ENCODE results near the gene SMIM9.
"Not testable (repeated sequence)": the region's sequence is repeated elsewhere in the genome, so short reads cannot be mapped to it uniquely, and the experiment has no call there.

Gene SMIM9

DNA sequence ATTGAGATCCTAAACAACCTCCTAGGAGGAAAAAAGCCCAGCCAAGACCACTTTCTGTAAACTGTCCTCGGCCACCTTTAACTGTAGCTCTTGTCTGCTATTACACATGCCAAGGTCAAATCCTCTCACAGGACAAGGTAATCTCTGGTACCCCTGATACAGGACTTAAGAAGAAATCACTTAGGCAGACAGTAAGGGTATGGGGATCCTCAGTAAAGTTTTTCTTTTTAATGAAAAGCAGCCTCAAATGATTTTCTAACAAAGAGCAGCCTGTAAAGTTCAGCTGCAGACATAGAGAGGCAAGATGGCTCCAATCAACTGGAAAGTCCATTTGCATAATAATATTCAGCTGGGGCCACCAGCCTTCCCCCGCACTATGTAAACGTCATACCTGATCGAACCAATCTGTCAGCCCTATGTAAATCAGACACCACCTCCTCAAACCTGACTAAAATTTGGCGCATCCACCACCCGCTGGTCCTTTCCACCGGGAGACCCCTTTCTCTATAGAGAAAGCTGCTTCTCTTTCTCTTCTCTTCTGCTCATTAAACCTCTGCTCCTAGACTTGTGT lies 14.6 kb downstream of the SMIM9 start:
- Histone ChIP-seq H3K36me3 (no peaks in the 10 kb centered on the region), H3K27me3 (no peaks in the 10 kb centered on the region), H3K27ac (no peak overlapping the region), H3K4me3 (ENCODE audit: low read depth in 1 of 2, low read length in 1 of 2) (no peak overlapping the region), H3K9me3 (no peaks in the 10 kb centered on the region), H3K4me1 (ENCODE audit: control insufficient read depth in 1 of 2, insufficient read depth in 1 of 2, low read depth in 1 of 2, low read length in 1 of 2) (no peaks in the 10 kb centered on the region)
- TF ChIP-seq, protein P1, sequence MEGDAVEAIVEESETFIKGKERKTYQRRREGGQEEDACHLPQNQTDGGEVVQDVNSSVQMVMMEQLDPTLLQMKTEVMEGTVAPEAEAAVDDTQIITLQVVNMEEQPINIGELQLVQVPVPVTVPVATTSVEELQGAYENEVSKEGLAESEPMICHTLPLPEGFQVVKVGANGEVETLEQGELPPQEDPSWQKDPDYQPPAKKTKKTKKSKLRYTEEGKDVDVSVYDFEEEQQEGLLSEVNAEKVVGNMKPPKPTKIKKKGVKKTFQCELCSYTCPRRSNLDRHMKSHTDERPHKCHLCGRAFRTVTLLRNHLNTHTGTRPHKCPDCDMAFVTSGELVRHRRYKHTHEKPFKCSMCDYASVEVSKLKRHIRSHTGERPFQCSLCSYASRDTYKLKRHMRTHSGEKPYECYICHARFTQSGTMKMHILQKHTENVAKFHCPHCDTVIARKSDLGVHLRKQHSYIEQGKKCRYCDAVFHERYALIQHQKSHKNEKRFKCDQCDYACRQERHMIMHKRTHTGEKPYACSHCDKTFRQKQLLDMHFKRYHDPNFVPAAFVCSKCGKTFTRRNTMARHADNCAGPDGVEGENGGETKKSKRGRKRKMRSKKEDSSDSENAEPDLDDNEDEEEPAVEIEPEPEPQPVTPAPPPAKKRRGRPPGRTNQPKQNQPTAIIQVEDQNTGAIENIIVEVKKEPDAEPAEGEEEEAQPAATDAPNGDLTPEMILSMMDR (IDR thresholded peaks at IDR 0.05): no peak

DNA sequence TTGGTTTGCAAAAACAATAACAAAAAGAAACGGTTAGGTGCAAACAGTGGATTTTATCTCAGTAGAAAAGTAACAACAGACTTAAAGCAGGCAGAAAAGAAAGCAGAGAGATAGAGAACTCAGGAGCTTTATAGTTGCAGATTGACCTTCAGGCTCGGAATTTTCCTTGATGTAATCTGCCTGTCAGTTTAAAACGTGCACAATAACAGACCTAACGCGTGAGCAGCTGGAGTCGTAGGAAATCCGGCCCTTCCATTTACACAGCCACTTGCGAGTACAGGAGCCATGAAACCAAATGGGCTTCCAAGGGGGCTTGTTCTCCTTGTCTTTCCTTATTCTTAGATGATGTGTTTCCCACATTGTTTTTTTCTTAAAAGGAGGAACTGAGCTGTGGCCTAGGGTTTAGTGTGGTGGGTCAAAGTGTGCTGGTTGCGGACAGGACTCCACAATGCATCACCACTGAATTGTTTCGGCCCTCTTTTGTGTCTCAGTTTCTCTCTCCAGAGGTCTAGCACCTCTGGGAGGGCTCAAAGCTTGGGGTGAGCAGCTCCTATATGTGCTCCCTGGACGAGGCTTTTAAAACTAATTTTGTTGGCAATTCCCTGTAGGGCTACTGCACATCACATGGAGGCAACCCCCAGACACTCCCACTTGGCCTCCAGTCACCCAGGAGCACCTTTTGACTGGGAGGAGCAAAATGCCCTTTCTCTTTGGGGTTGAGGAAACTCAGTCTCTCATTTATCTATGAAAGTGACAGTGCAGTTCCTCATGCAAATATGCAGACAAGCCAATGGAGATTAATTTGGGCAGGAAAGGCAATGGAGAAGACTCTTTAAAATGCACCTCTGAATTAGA lies 15.3 kb downstream of the SMIM9 start:
- Histone ChIP-seq H3K27me3 (no peaks in the 10 kb centered on the region), H3K9me3 (no peaks in the 10 kb centered on the region), H3K27ac (no peak overlapping the region), H3K4me3 (ENCODE audit: low read depth in 1 of 2, low read length in 1 of 2) (no peak overlapping the region), H3K4me1 (ENCODE audit: control insufficient read depth in 1 of 2, insufficient read depth in 1 of 2, low read depth in 1 of 2, low read length in 1 of 2) (no peaks in the 10 kb centered on the region), H3K36me3 (no peaks in the 10 kb centered on the region)
- TF ChIP-seq, protein P1 (IDR thresholded peaks at IDR 0.05): no peak

DNA sequence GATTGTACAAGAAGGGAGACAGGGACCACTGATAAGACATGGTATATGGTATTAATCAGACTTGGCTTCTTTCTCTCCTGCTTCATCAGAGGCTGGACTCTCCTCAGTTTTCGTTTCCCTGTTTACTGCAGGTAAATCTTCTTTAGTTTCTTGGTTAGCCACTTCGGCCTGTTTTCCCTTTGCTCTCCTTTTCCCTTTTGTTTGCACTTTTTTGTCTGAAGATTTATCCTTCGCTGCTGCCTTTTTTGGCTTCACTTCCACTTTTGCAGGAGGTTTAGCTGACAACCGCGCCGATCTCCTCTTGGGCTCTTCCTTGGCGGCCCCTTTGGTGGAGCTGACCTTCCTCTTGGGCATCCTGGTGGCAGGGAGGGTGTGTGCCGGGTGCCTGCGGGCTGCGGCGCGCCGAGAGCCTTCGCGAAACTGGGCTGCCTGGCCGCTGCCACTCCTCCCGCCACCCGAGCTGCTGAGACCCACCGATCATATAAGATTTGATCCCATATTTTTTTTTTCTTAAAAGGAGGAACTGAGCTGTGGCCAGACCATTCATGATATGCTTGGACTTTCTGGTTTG lies 17.3 kb downstream of the SMIM9 start:
- not testable (repeated sequence) for H3K4me1 ChIP-seq (ENCODE audit: control insufficient read depth in 1 of 2, insufficient read depth in 1 of 2, low read depth in 1 of 2, low read length in 1 of 2); H3K27ac ChIP-seq; H3K27me3 ChIP-seq; H3K4me3 ChIP-seq (ENCODE audit: low read depth in 1 of 2, low read length in 1 of 2); H3K9me3 ChIP-seq; H3K36me3 ChIP-seq

DNA sequence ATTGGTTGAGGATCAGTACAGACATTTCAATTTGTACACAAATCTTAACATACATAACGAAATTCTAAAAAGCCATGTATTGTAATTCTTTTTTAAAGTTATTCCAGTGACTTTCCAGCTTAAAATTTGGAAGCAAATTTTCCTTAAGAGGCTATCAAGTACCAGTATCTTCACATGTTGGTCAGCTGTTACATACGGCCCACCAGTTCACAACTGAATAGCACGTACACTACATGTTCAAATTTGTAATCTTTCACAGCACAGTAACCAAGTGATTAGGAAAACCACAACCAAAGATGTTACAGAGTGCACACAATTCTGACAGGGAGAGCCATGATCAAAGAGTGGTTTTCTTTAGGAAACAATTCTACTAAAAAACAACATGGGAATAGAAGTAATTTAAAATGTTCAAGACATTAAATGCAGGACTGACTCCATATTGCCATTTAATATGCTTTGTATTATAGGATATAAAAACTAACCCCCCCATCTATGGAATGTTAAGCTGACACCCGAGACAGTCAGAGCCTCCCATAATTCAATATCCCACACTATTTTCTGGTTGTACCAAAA lies 18.1 kb downstream of the SMIM9 start:
- not testable (repeated sequence) for H3K4me1 ChIP-seq (ENCODE audit: control insufficient read depth in 1 of 2, insufficient read depth in 1 of 2, low read depth in 1 of 2, low read length in 1 of 2); H3K36me3 ChIP-seq; H3K27me3 ChIP-seq; H3K27ac ChIP-seq; H3K9me3 ChIP-seq; H3K4me3 ChIP-seq (ENCODE audit: low read depth in 1 of 2, low read length in 1 of 2)

DNA sequence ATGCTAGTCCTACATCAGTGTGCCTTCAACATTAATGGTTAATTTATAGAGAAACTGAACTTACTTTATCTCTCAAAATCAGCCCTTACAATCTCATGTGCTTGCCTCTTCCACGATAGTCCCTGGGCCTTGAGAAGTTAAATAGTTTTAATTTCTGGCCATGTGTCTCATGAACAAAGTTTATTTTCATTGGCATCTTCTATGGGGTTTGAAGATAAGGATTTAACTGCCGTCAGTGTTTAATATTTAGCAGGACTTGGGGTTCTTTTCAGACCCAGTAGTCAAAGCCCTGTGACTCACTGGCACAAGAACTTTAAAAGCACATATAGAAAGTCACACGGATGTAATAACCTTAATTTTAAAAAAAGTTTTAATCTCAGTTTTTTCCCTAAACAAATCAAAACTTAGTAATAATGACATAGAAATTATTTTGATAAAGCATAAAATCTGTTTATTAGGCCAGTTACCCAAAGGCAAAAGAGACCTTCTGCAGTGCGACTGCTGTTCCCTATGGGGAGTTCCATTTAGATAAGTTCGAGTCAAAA lies 19.1 kb downstream of the SMIM9 start:
- H3K4me3 ChIP-seq (ENCODE audit: low read depth in 1 of 2, low read length in 1 of 2): no peak overlapping the region
- TF ChIP-seq, protein P1 (IDR thresholded peaks at IDR 0.05): no peak
- H3K4me1 ChIP-seq (ENCODE audit: control insufficient read depth in 1 of 2, insufficient read depth in 1 of 2, low read depth in 1 of 2, low read length in 1 of 2): no peaks in the 10 kb centered on the region
- no peaks in the 10 kb centered on the region for H3K9me3 ChIP-seq
- no peak overlapping the region for H3K27ac ChIP-seq
- H3K27me3 ChIP-seq: no peaks in the 10 kb centered on the region
- no peaks in the 10 kb centered on the region for H3K36me3 ChIP-seq

DNA sequence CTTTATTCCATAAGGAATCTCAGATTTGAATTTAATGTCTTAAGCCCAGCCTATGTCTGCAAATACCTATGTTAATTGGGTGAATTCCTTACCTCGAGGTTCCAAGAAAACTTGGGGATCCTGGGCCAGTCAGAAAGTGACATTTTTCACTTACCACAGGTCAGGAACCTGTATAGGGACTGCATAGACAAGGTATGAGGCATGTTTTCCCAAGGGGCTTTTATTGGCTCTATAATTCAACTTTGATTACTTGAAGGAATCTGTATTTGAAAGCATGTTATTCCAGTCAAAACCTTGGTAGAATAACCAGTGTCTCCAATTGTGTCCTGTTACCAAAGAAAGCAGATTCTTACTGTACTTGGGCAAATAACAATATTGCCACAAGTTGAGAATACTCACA lies 20.7 kb downstream of the SMIM9 start:
- H3K4me3 ChIP-seq (ENCODE audit: low read depth in 1 of 2, low read length in 1 of 2): no peak overlapping the region
- no peak overlapping the region for H3K27ac ChIP-seq
- no peaks in the 10 kb centered on the region for H3K36me3 ChIP-seq
- H3K9me3 ChIP-seq: no peaks in the 10 kb centered on the region
- H3K4me1 ChIP-seq (ENCODE audit: control insufficient read depth in 1 of 2, insufficient read depth in 1 of 2, low read depth in 1 of 2, low read length in 1 of 2): no peaks in the 10 kb centered on the region
- H3K27me3 ChIP-seq: no peaks in the 10 kb centered on the region
- TF ChIP-seq, protein P1 (IDR thresholded peaks at IDR 0.05): no peak
